ENCODE measurements around the gene REXO1.

GRCh38 chr19:1828279-1829238 lies 19.7 kb downstream of the REXO1 start:
- TF ChIP-seq CHD7 (IDR thresholded peaks at IDR 0.05; ENCODE audit: low read depth, low read length) (no peak), ZNF217 (CRISPR knock-in tag; IDR thresholded peaks at IDR 0.05) (no peak), CTCF (IDR thresholded peaks at IDR 0.05 in 2 of 3, conservative IDR thresholded peaks at IDR 0.05 in 1 of 3; ENCODE audit: insufficient read depth in 2 of 3, low read depth in 1 of 3, low read length in 3 of 3) (no peak), GABPA (tag; conservative IDR thresholded peaks at IDR 0.05; ENCODE audit: low read depth) (no peak), TRIM25 (IDR thresholded peaks at IDR 0.05; ENCODE audit: borderline replicate concordance) (no peak), ZNF274 (IDR thresholded peaks at IDR 0.05; ENCODE audit: borderline replicate concordance, low read depth, low read length) (no peak), JUN (IDR thresholded peaks at IDR 0.05; ENCODE audit: borderline replicate concordance, low read depth, low read length) (no peak), JUN (CRISPR knock-in tag; IDR thresholded peaks at IDR 0.05; ENCODE audit: borderline replicate concordance) (no peak), GABPB2 (CRISPR knock-in tag; conservative IDR thresholded peaks at IDR 0.05) (no peak), E2F4 (CRISPR knock-in tag; IDR thresholded peaks at IDR 0.05; ENCODE audit: low read depth) (no peak), XRCC4 (IDR thresholded peaks at IDR 0.05; ENCODE audit: extremely low read depth, insufficient read depth, insufficient read length) (no peak), FOXA1 (IDR thresholded peaks at IDR 0.05; ENCODE audit: borderline replicate concordance) (no peak)

Data from K562 (cell line).